DLD1 (cell line): ENCODE results near the gene ITSN1.
"Not testable (repeated sequence)": the region's sequence is repeated elsewhere in the genome, so short reads cannot be mapped to it uniquely, and the experiment has no call there.

Experiments
- in situ Hi-C: cut with HindIII; loops from 2 replicates; pipeline ENCODE4 v1.10.0; 2017; ENCODE audit warnings: low sequenced_read_pairs

Gene ITSN1

GRCh38 chr21:33642027-33642895 is at the start of gene ITSN1:
Gene ITSN1, plus strand, starts transcription at chr21:33642501. Its CDS starts 76,328 bp downstream, at chr21:33718829.
- in situ Hi-C loops = no loop called here

GRCh38 chr21:33598051-33598450 is 44.2 kb upstream of the ITSN1 start:
- in situ Hi-C loops = no loop called here

GRCh38 chr21:33608559-33608958 is 33.7 kb upstream of the ITSN1 start:
- in situ Hi-C loops = no loop called here

GRCh38 chr21:33611006-33611744 is 31.1 kb upstream of the ITSN1 start:
- in situ Hi-C loops = no loop called here

GRCh38 chr21:33617565-33617964 is 24.7 kb upstream of the ITSN1 start:
- in situ Hi-C loops = not testable (repeated sequence)

DNA sequence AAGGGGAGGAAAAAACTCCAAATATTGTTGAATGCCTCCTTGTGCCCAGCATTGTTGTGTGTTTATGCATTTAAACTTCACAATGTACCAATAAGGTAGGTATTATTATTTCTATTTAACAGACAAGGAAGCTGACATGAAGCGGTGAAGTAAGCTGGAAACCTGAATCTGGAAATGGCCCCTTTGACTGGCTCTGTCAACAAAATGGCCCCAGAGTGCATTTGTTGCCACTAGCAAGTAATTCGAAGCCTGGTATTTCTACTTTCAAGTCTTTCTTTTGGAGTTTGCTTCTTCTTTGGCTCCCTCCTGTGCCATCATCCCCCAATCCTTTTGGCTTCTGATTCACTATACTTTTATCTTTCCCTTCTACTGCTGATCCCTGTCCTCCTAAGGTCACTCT is 23.9 kb upstream of the ITSN1 start:
- in situ Hi-C loops = no loop called here

GRCh38 chr21:33619726-33620125 is 22.6 kb upstream of the ITSN1 start:
- in situ Hi-C loops = no loop called here

DNA sequence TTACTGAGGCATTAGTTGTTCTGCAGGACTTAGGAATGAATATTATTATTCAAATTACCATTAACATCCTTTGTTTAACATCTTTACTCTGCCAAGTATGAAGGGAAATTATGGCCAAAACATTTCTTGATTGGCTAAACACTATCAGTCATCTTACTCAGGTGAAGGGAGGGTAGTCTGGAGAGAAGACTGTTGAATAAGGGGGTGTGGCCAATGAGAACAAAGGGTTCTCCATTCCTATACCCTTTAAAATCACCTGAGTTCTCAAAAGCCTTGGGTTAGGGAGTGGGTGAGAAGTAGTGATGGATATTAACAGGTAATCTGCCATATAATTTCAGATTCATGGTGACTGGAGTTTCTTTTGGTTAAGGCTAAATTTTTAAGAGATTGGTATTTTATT is 20.0 kb upstream of the ITSN1 start:
- in situ Hi-C loops = no loop called here

- in situ Hi-C loops = not testable (repeated sequence)
Observed at GRCh38 chr21:33626151-33626550, 16.1 kb upstream of the ITSN1 start.

DNA sequence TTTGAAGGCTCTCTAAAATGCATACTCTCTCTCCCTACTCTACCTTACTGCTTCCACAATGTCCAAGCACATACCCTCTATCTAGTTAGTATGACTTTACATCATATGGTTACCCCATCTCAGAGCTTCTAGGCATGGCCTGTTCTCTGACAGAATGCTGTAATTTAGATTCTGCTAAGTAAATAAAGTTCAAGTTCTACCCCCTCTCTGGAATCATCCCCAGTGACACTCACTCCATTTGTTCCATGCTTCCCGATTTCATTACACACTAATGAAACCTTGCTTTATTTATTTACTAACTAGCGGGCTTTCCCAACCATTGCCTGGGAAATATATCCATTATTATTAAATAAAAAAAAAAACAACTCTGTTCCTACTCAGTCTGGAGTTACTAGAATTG is 8.0 kb upstream of the ITSN1 start:
- in situ Hi-C loops = no loop called here

DNA sequence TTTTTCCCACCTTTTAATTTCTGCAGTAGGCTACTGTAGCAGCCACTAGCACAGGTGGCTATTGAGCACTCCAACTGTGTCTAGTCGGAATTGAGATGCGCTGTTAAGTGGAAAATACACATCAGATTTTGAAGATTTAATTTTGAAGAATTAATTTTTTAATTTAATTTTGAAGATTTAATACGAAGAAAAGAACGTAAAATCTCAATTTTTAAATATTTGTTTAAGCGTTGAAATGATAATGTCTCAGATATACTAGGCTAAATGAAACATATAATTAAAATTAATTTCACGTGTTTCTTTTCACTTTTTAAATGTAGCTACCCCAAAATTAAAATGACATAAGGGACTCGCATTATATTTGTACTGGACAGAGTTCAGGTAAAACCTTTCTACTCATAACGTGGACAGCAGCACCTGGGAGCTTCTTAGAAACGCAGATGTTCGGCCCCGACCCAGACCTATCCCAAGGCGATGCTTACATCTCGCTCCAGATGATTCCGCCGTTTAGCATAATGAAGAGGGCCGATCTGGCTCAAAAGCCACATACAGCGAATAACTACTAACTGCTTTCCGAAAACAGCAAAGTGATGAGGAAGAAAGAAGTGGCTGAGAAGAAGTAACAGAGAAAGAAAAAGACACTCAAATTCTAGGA is 1.5 kb upstream of the ITSN1 start:
- in situ Hi-C loops = no loop called here

DNA sequence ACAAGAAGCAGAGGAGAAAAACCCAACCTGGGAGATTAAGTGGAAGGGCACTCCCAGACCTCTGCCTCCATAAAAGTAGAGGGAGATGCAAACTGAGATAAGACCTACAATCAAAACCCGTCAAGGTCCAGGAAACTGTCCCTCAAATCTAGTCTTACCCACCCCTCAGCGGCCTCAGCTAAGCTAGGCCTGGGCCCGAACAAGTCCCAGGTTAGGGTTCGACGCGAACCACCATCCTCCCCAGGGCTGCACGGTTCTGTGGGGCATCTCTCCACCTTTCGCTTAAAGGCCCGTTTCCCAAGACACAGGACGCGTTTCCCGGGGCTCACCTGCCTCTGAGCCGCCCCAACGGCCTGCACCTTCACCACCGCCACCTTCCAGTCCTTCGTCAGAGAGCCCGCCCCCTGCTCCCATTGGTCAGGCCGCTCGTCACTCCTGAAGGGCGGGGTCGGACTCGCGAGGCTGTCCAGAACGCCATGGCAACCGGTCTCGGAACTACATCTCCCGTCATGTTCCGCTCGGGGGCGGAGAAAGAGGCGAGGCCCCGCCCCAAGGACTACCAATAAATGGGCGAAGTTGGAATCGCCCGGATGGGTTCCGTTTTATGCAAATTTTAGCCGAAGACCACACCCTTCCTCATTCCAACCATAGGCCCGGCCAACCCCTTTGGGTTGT is 812 bp upstream of the ITSN1 start, which contains the start of gene CRYZL1:
CRYZL1 (minus strand) TSS at position 390 of the 675 bp plus-strand sequence. CDS start 10,190 bp downstream, outside the sequence.
- in situ Hi-C loops = no loop called here

DNA sequence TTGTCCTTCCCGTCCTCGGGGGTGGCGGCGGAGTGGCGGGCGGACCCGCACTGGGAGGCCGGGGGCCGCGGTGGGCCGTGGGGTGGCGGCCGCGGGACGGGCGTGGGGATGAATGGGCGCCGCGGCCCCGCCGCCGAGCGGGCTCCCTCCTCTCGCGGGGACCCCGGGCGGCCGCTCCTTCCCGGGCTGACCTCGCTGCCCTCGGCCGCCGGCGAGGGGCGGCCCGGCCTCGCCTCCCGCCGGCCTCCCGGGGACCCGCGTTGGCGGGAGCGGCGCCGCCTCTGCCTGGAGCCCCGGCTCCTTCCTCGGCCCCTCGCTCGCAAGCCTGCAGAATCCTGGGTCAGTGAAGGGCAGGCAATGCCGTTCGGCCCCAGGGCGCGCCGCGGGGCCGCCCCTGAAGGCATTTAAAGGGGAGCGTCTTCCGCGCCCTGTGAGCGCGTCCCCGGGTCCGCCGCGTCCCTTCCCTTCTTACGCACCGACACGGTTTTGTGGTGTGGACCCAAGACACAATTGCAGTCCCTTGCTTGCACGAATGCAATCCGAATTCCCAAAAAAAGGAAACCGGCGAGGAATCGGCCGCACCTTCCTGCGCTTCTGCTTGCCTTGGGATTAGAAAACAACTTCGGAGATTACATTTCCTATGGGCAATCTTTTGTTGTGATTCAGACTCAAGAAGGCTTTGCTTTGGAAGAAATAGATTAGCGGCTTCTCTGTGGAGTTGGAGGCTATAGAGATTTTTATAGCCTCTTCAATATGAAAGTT is 776 bp downstream of the ITSN1 start:
- in situ Hi-C loops = no loop called here

DNA sequence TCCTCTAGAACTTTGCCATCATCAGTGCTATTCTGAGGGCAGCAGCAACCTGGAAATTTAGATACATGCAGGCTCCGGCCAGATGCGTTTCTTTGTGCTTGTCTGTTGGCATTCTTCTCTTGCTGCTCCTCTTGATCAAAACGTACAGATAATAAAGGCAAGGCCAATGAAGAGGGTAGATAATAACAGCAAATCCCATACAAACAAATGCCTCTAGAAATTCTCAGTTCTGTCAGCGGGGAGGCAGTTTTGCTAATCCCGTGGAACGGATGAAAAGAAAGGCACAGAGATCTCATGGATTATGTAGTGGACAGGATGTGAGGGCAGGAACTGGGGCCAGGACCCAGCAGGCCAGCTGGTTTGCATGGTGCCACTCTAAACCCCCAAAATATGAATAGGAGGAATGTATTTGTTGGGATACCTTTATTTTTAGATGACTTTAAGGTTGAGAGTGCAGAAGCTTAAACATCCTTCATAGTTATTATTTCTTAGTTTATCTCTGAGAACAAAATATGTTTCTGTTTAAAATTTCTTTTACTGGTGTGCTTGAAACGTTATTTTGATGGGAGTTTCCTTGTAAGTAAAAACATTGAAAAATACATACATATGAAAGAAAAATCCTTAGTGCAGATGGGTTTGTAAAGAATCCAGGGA is 1.5 kb downstream of the ITSN1 start:
- in situ Hi-C loops = no loop called here

GRCh38 chr21:33644383-33645074 is 2.2 kb downstream of the ITSN1 start:
- in situ Hi-C loops = no loop called here

DNA sequence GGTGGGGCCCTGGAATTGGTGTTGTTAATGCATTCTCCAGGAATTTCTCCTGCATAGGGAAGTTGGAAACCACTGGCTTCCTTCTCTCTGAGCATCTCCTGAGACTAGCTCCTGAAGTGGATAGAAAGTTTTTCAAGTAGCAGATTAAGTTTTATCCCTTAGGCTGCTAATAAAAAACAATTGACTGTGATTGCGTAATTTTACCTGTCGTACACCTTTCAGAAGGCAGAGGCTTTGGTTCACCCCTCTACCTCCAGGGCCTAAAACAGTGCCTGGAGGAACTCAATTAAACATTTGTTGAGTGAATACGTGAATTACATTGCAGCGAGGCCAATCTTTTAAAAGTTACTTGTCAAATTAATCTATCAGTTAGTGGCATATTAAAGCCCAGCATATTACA is 3.4 kb downstream of the ITSN1 start:
- in situ Hi-C loops = no loop called here

GRCh38 chr21:33647587-33647986 is 5.3 kb downstream of the ITSN1 start:
- in situ Hi-C loops = no loop called here

DNA sequence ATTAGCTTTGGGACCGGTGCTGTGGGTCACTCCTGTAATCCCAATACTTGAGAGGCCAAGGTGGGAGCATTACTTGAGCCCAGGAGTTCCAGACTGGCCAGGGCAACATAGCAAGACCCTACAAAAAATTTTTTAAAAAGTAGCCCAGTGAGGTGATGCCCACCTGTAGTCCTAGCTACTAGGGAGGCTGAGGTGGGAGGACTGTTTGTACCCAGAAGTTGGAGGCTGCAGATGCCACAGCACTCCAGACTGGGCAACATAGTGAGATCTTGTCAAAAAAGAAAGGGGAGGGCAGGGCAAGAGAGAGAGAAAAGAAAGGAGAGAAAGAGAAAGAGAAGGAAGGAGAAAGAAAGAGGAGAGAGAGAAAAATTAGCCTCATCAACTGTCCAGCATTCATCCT is 6.3 kb downstream of the ITSN1 start:
- in situ Hi-C loops = no loop called here

DNA sequence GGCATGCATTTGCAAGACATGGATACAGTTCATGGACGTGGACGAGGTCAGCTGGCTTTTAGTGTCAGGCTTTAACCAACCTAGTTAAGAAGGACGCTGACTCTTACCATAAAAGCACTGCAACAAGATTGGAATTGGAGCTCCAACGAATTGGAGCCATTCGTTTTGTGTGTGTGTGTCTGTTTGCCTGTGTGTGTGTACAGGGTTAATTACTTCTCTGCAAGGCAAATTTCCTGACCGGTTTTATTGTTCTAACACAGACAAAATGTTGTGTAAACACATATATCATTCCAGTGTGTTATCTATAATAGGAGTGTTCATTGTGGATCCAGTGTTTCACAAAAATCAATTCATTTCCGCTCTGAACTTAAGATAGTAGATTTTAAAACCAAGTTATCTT is 7.9 kb downstream of the ITSN1 start:
- in situ Hi-C loops = no loop called here
